Nephron progenitor cell (in vitro differentiated cells): ENCODE data around the gene SMARCD3.

Source experiments
- DNase-seq: peaks from one replicate; pipeline ENCODE4 v3.0.0; 2021
- H3K27ac Mint-ChIP-seq: 2 replicates; pipeline ENCODE4 v1.8.0; 2021; ENCODE audit warnings: mild to moderate bottlenecking, moderate library complexity, mixed read lengths
- H3K27me3 Mint-ChIP-seq: 2 replicates; pipeline ENCODE4 v1.8.0; 2021; ENCODE audit warnings: mild to moderate bottlenecking, low read depth, mixed read lengths; ENCODE audit not compliant: poor library complexity
- H3K36me3 Mint-ChIP-seq: 2 replicates; pipeline ENCODE4 v1.8.0; 2021; ENCODE audit warnings: low read depth, mixed read lengths
- H3K4me1 Mint-ChIP-seq: 2 replicates; pipeline ENCODE4 v1.8.0; 2021; ENCODE audit warnings: mixed read lengths
- H3K4me3 Mint-ChIP-seq: 2 replicates; pipeline ENCODE4 v1.8.0; 2021; ENCODE audit warnings: mild to moderate bottlenecking, moderate library complexity, mixed read lengths
- H3K9me3 Mint-ChIP-seq: 2 replicates; pipeline ENCODE4 v1.8.0; 2021; ENCODE audit warnings: mild to moderate bottlenecking, moderate library complexity, mixed read lengths
- CTCF ChIP-seq: fragments of 200-600 bp; sonication (generic); IDR thresholded peaks from 2 replicates; pipeline ENCODE4 v1.5.0; 2021; ENCODE audit warnings: antibody characterized with exemption

SMARCD3 gene

GRCh38 chr7:151198945-151199848 lies 49.3 kb downstream of the SMARCD3 start:
- Mint-ChIP-seq H3K27ac (no peak overlapping the region), H3K27me3 (peaks cover 28% of the 10 kb centered on the region), H3K9me3 (no peaks in the 10 kb centered on the region), H3K36me3 (no peaks in the 10 kb centered on the region), H3K4me1 (peaks cover 8% of the 10 kb centered on the region), H3K4me3 (no peak overlapping the region)
- no peak for TF ChIP-seq CTCF
- no peak for DNase-seq

- TF ChIP-seq CTCF = no peak
- Mint-ChIP-seq H3K9me3 (no peaks in the 10 kb centered on the region), H3K27ac (no peak overlapping the region), H3K4me3 (no peak overlapping the region), H3K27me3 (peaks cover 22% of the 10 kb centered on the region), H3K4me1 (peaks cover 8% of the 10 kb centered on the region), H3K36me3 (no peaks in the 10 kb centered on the region)
- no peak for DNase-seq
Observed at GRCh38 chr7:151197932-151198331, 50.6 kb downstream of the SMARCD3 start.

- H3K27ac Mint-ChIP-seq = no peak overlapping the region
- H3K4me1 Mint-ChIP-seq = peaks cover 8% of the 10 kb centered on the region
- no peaks in the 10 kb centered on the region for H3K36me3 Mint-ChIP-seq
- H3K9me3 Mint-ChIP-seq = no peaks in the 10 kb centered on the region
- TF ChIP-seq CTCF = no peak
- H3K27me3 Mint-ChIP-seq = peaks cover 11% of the 10 kb centered on the region
- no peak overlapping the region for H3K4me3 Mint-ChIP-seq
- no peak for DNase-seq
Observed at GRCh38 chr7:151195616-151196450, 52.7 kb downstream of the SMARCD3 start.

GRCh38 chr7:151194188-151194587 lies 54.3 kb downstream of the SMARCD3 start:
- Mint-ChIP-seq H3K27me3 (peaks cover 27% of the 10 kb centered on the region), H3K4me3 (no peak overlapping the region), H3K4me1 (peaks cover 3% of the 10 kb centered on the region), H3K9me3 (no peaks in the 10 kb centered on the region), H3K36me3 (no peaks in the 10 kb centered on the region), H3K27ac (no peak overlapping the region)
- no peak for TF ChIP-seq CTCF
- DNase-seq = no peak

GRCh38 chr7:151193203-151193978 lies 55.1 kb downstream of the SMARCD3 start:
- no peak overlapping the region for H3K4me3 Mint-ChIP-seq
- H3K27ac Mint-ChIP-seq = no peak overlapping the region
- no peak for DNase-seq
- H3K27me3 Mint-ChIP-seq = peaks cover 35% of the 10 kb centered on the region
- TF ChIP-seq CTCF = no peak
- no peaks in the 10 kb centered on the region for H3K36me3 Mint-ChIP-seq
- peaks cover 5% of the 10 kb centered on the region for H3K4me1 Mint-ChIP-seq
- H3K9me3 Mint-ChIP-seq = no peaks in the 10 kb centered on the region
